ENCODE measurements around the gene KCNG2. TPM values are rescaled to one million over a fixed set of nuclear protein-coding genes. Genes with fewer than 3 reads are reported as not detected.

Gene KCNG2
- total and polyA plus RNA-seq, 2 experiments from 2014 or later: 0.13 to 0.52 TPM

- TF ChIP-seq, protein P1, sequence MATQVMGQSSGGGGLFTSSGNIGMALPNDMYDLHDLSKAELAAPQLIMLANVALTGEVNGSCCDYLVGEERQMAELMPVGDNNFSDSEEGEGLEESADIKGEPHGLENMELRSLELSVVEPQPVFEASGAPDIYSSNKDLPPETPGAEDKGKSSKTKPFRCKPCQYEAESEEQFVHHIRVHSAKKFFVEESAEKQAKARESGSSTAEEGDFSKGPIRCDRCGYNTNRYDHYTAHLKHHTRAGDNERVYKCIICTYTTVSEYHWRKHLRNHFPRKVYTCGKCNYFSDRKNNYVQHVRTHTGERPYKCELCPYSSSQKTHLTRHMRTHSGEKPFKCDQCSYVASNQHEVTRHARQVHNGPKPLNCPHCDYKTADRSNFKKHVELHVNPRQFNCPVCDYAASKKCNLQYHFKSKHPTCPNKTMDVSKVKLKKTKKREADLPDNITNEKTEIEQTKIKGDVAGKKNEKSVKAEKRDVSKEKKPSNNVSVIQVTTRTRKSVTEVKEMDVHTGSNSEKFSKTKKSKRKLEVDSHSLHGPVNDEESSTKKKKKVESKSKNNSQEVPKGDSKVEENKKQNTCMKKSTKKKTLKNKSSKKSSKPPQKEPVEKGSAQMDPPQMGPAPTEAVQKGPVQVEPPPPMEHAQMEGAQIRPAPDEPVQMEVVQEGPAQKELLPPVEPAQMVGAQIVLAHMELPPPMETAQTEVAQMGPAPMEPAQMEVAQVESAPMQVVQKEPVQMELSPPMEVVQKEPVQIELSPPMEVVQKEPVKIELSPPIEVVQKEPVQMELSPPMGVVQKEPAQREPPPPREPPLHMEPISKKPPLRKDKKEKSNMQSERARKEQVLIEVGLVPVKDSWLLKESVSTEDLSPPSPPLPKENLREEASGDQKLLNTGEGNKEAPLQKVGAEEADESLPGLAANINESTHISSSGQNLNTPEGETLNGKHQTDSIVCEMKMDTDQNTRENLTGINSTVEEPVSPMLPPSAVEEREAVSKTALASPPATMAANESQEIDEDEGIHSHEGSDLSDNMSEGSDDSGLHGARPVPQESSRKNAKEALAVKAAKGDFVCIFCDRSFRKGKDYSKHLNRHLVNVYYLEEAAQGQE (IDR thresholded peaks at IDR 0.05; ENCODE audit: unreplicated experiment): no peak
These were observed 138.2 kb downstream of the KCNG2 start (continued) for GRCh38 chr18:79935925-79936324.

DNA sequence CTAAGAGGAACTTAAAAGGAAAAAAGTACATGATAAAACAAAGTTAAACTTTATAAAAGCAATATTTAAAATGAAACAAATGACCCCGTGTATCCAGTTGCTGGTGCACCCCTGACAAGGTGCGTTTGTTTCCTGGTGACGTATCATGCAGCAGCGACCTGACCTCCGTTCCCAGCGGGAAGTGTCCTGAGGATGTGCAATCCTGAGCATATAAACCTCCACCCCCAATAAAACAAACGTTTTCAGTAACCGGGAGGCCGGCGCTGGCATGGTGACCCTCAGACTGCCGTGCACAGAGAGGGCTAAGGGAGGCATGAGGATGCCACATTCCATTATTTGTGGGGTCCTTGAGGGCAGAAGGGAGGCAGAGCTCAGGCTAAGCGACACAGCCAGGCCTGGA is 138.9 kb downstream of the KCNG2 start:
- Mint-ChIP-seq H3K4me3 (no peak overlapping the region), H3K9me3 (0 out of 3 replicates have a peak, but pooled peaks cover 2% of the 10 kb centered on the region), H3K4me1 (no peaks in the 10 kb centered on the region; the same call in 2 of the 3 replicates), H3K27ac (no peak overlapping the region), H3K27me3 (ENCODE audit: insufficient read depth, low read depth, poor library complexity) (no peaks in the 10 kb centered on the region), H3K36me3 (ENCODE audit: low read depth) (peaks cover 2% of the 10 kb centered on the region; the same call in 2 of the 3 replicates)
- H3K79me2 ChIP-seq (replicated peaks; ENCODE audit: insufficient read depth): peaks cover 10% of the 10 kb centered on the region
- no peaks in the 10 kb centered on the region for H3K9me2 ChIP-seq (ENCODE audit: insufficient read depth)
- 0 out of 2 replicates have a peak, but pooled peaks cover 3% of the 10 kb centered on the region for H3K4me1 ChIP-seq (ENCODE audit: insufficient read depth)
- H3K27me3 ChIP-seq (ENCODE audit: insufficient read depth): no peaks in the 10 kb centered on the region
- H4K20me1 ChIP-seq (replicated peaks; ENCODE audit: insufficient read depth): peaks cover 8% of the 10 kb centered on the region; the same call in 1 of the 2 replicates
- DNase-seq (ENCODE audit: low spot score) (no peak), ATAC-seq (no peak)
- H2AFZ ChIP-seq: no peak overlapping the region
- no peak overlapping the region for H3K4me2 ChIP-seq
- H3K27ac ChIP-seq (ENCODE audit: low read depth): no peak overlapping the region
- no peaks in the 10 kb centered on the region for H3K36me3 ChIP-seq (ENCODE audit: insufficient read depth)
- H3F3A ChIP-seq (replicated peaks; ENCODE audit: low read depth): no peaks in the 10 kb centered on the region
- no peak overlapping the region for H3K4me3 ChIP-seq
- TF ChIP-seq EZH2phosphoT487 (IDR thresholded peaks at IDR 0.05; ENCODE audit: unreplicated experiment) (no peak), ETS1 (IDR thresholded peaks at IDR 0.05) (no peak), ZNF462 (CRISPR knock-in tag; IDR thresholded peaks at IDR 0.05) (no peak), NANOG (IDR thresholded peaks at IDR 0.05; ENCODE audit: borderline replicate concordance) (no peak), CREB1 (CRISPR knock-in tag; IDR thresholded peaks at IDR 0.05; ENCODE audit: low read depth) (no peak), JUNB (IDR thresholded peaks at IDR 0.05; ENCODE audit: unreplicated experiment) (no peak)
- TF ChIP-seq, protein P2, sequence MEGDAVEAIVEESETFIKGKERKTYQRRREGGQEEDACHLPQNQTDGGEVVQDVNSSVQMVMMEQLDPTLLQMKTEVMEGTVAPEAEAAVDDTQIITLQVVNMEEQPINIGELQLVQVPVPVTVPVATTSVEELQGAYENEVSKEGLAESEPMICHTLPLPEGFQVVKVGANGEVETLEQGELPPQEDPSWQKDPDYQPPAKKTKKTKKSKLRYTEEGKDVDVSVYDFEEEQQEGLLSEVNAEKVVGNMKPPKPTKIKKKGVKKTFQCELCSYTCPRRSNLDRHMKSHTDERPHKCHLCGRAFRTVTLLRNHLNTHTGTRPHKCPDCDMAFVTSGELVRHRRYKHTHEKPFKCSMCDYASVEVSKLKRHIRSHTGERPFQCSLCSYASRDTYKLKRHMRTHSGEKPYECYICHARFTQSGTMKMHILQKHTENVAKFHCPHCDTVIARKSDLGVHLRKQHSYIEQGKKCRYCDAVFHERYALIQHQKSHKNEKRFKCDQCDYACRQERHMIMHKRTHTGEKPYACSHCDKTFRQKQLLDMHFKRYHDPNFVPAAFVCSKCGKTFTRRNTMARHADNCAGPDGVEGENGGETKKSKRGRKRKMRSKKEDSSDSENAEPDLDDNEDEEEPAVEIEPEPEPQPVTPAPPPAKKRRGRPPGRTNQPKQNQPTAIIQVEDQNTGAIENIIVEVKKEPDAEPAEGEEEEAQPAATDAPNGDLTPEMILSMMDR (conservative IDR thresholded peaks at IDR 0.05; ENCODE audit: low read depth in 2 of 2): no peak
- TF ChIP-seq, protein P1 (IDR thresholded peaks at IDR 0.05; ENCODE audit: unreplicated experiment): no peak

Data from GM23338 (cell line).